ENCODE data around the gene FTMT. TPM values are rescaled to one million over a fixed set of nuclear protein-coding genes. Genes with fewer than 3 reads are reported as not detected.

Gene FTMT
- total RNA-seq, 4 donors from 2014 or later = not detected

DNA sequence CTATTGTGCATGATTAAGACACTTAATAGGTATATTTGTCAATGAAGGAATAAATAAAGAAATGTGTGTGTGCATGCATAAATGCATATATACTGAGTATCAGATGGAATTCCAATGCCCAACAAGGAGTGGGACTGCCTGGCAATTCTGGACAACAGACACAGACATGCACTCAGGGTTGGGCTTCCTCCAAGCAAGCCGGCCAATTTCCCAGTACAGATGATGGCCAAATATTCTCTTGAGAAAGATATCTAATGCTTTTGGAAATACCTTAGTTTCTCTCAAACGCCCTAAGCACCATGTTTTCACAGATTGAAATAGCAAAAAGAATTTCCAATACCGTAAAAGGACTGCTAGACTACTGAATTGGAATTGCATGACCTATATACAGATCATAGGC is 11.1 kb downstream of the FTMT start:
- TF ChIP-seq POLR2A (IDR thresholded peaks at IDR 0.05) = no peak
- TF ChIP-seq, protein P1, sequence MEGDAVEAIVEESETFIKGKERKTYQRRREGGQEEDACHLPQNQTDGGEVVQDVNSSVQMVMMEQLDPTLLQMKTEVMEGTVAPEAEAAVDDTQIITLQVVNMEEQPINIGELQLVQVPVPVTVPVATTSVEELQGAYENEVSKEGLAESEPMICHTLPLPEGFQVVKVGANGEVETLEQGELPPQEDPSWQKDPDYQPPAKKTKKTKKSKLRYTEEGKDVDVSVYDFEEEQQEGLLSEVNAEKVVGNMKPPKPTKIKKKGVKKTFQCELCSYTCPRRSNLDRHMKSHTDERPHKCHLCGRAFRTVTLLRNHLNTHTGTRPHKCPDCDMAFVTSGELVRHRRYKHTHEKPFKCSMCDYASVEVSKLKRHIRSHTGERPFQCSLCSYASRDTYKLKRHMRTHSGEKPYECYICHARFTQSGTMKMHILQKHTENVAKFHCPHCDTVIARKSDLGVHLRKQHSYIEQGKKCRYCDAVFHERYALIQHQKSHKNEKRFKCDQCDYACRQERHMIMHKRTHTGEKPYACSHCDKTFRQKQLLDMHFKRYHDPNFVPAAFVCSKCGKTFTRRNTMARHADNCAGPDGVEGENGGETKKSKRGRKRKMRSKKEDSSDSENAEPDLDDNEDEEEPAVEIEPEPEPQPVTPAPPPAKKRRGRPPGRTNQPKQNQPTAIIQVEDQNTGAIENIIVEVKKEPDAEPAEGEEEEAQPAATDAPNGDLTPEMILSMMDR (IDR thresholded peaks at IDR 0.05) = no peak
- Histone ChIP-seq H3K4me3 (replicated peaks in 1 of 3) (no peak overlapping the region), H3K36me3 (no peaks in the 10 kb centered on the region), H3K27me3 (no peaks in the 10 kb centered on the region), H3K9me3 (no peaks in the 10 kb centered on the region), H3K27ac (no peak overlapping the region), H3K4me1 (no peaks in the 10 kb centered on the region)
- DNase-seq = no peak
- intact Hi-C loops (cut with DNase I) = no loop called here
- 70 to 72% methylated on average over 3 of the region's 3 CpGs for WGBS, 2 donors

DNA sequence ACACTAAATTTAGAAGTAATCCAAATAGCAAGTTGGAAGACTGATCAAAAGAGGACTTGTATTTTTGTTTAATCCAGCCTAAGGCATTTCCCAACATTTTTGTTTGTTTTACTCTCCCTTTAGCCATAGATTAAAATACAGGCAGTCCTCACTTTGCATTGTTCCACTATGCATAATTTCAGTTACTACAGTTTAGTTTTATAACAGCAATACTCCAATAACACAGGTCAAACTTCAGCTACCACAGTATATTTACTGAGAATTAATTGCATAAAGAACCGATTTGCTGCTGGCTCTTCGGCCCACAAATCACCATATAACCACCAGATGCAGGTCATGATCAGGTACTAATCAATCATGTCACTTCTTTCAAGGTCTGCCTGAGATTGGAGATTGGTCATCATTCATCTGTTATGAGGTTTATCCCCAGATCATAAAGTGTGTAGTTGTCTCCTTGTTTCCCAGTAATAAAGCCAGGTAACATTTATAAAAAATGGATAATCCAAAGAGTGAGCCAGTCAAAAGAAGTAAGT is 12.1 kb downstream of the FTMT start:
- WGBS, 2 donors = 74 to 79% methylated on average over 2 of the region's 2 CpGs
- no peak for DNase-seq
- no peaks in the 10 kb centered on the region for H3K9me3 ChIP-seq
- H3K27me3 ChIP-seq = no peaks in the 10 kb centered on the region
- no peaks in the 10 kb centered on the region for H3K36me3 ChIP-seq
- no peaks in the 10 kb centered on the region for H3K4me1 ChIP-seq
- no peak overlapping the region for H3K4me3 ChIP-seq (replicated peaks in 1 of 3)
- intact Hi-C loops (cut with DNase I) = no loop called here
- no peak for TF ChIP-seq POLR2A (IDR thresholded peaks at IDR 0.05)
- TF ChIP-seq, protein P1 (IDR thresholded peaks at IDR 0.05) = no peak
- H3K27ac ChIP-seq = no peak overlapping the region

DNA sequence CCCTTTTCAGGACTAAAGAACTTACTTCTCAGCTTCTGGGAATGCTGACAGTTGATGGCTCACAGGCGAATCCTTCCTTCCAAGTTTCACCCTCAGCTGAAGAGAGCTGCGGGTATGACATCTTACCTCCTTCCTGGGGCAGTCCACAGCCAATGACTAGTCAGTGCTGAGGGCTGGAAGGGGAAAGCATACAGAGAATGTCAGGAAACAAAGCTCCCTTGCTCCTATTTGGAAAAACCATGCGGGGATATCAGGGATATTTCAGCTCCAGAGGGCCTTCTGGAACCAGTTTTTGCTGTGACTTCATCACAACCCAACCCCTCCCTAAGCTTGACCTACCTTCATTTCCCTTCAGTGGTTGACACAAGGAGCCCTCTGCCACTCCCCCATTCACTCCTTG is 15.7 kb downstream of the FTMT start:
- Histone ChIP-seq H3K27me3 (no peaks in the 10 kb centered on the region), H3K4me1 (no peaks in the 10 kb centered on the region), H3K4me3 (replicated peaks in 1 of 3) (no peak overlapping the region), H3K9me3 (no peaks in the 10 kb centered on the region), H3K36me3 (no peaks in the 10 kb centered on the region), H3K27ac (no peak overlapping the region)
- no peak for DNase-seq
- 74 to 80% methylated on average over 3 of the region's 3 CpGs for WGBS, 2 donors
- intact Hi-C loops (cut with DNase I) = no loop called here
- TF ChIP-seq POLR2A (IDR thresholded peaks at IDR 0.05) = no peak
- TF ChIP-seq, protein P1 (IDR thresholded peaks at IDR 0.05) = no peak

DNA sequence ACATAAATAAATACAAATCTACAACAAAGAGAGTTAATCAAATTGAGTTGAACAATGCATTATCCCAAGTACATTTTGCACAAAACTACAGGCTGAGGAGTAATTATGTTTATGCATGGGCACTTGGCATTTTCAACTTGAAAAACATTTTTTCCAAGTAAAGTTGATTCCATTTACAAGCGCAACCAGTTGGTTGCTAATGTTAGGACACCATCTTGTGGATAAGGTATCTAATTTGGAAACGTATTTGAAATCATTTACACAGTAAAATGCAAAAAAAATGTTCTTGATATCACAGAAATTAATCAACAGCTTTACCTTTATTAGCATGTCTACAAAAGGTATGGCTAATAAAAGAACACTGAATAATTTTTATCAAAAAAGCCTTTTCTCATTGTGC is 18.8 kb downstream of the FTMT start:
- Histone ChIP-seq H3K36me3 (no peaks in the 10 kb centered on the region), H3K27ac (no peak overlapping the region), H3K27me3 (no peaks in the 10 kb centered on the region), H3K4me3 (replicated peaks in 1 of 3) (no peak overlapping the region), H3K9me3 (no peaks in the 10 kb centered on the region), H3K4me1 (no peaks in the 10 kb centered on the region)
- no peak for TF ChIP-seq POLR2A (IDR thresholded peaks at IDR 0.05)
- TF ChIP-seq, protein P1 (IDR thresholded peaks at IDR 0.05) = peak in 1 of 6 experiments; percentile 35
- no peak for DNase-seq
- WGBS, 2 donors = 34 to 50% methylated on average over 2 of the region's 2 CpGs
- intact Hi-C loops (cut with DNase I) = no loop called here

DNA sequence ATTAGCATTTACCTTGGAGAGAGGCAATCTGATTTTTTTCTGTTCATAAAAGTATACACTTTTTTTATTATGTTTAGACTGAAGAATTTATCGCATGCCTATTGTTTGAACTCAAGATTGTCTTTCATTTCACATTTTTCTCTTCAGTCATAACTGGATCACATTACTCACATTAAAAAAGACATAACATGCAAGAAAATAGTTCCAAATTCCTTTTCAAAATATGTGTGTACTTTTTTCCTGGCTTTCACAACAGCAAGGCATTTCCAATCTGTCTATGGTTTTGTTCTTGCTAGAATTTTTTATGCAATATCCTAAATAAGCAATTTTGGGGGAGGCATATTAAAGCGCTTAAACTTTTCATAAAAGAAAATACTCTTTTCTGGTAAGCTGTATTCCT is 21.2 kb downstream of the FTMT start:
- TF ChIP-seq, protein P1 (IDR thresholded peaks at IDR 0.05) = no peak
- no peak for TF ChIP-seq POLR2A (IDR thresholded peaks at IDR 0.05)
- no peaks in the 10 kb centered on the region for H3K27me3 ChIP-seq
- intact Hi-C loops (cut with DNase I) = no loop called here
- no peak overlapping the region for H3K27ac ChIP-seq
- no peak overlapping the region for H3K4me3 ChIP-seq (replicated peaks in 1 of 3)
- no peaks in the 10 kb centered on the region for H3K4me1 ChIP-seq
- H3K36me3 ChIP-seq = no peaks in the 10 kb centered on the region
- 90% methylated on average over 2 of the region's 2 CpGs for WGBS, 2 donors
- no peak for DNase-seq
- no peaks in the 10 kb centered on the region for H3K9me3 ChIP-seq

All from thyroid gland (tissue), 4 donors.